ENCODE data around the gene INPP5A. TPM values are rescaled to one million over a fixed set of nuclear protein-coding genes. Genes with fewer than 3 reads are reported as not detected.
"Not testable (repeated sequence)": the region's sequence is repeated elsewhere in the genome, so short reads cannot be mapped to it uniquely, and the experiment has no call there.

Gene INPP5A
- total RNA-seq, 1 experiment from 2014 or later = 32.1 TPM

DNA sequence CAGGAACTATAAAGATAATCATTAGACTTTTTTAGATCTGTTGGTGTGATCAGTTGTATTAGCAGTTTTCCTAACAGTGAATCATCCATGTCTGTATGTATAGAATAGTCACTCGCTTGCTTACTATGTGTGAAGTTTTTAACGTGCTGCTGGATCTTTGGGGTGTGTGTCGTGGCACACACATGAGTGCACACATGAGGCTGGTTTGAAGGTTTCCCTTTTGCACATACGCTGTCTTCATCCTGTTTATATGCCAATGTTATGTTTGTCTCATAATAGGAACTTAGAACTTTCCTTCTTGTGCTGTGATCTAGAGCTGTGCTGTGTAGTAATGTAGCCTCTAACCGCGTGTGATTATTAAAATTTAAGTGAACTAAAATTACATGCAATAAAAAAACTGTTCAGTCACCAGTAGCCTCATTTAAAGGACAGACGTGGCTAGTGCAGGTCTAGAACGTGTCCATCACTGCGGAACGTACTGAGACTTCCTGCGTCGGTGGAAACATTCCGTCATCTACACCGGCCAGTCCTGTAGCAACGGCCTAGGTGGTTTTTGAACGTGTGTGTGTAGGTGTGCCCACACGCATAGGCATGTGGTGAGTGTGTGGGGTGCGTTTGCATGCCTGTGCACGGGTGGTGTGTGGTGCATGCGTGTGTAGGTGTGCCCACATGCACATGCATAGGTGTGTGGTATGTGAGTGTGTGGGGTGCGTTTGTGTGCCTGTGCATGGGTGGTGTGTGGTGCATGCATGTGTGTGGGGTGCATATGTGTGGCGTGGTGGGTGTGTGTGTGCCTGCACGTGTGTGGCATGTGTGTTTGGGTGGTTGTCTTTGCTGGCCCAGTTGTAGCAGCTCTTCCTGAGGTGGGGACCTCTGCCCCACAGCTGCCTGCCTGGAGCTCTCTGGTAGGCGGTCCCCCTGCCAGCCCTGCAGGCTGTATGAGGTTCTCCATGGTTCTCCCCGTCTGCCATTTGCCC is 56.6 kb downstream of the INPP5A start:
- DNase-seq (ENCODE audit: low read depth) = no peak

GRCh38 chr10:132595021-132595420 is 57.4 kb downstream of the INPP5A start:
- DNase-seq (ENCODE audit: low read depth) = no peak

DNA sequence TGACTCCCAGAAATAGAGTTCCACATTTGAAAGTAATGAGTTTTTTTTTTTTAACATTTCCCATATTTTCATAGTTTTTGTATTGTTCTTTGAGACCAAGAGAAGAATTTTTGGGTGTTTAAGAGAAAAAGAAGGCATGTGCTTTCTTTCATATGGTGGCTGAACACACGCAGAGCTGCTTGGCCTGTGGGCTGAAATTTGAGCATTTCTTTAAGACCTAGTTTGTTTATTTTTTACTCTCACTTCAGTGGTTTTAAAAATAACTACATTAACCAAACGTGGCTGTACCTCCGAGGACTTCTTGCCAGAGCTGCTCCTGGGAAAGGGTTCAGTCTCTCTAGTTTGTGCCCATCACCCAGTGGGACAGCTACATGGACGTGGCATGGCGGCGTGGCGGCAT is 58.3 kb downstream of the INPP5A start:
- DNase-seq (ENCODE audit: low read depth) = no peak

- DNase-seq (ENCODE audit: low read depth) = no peak
Measured at GRCh38 chr10:132596742-132597279, 59.2 kb downstream of the INPP5A start.

GRCh38 chr10:132597654-132598053 is 60.1 kb downstream of the INPP5A start:
- DNase-seq (ENCODE audit: low read depth) = no peak

GRCh38 chr10:132599023-132599618 is 61.5 kb downstream of the INPP5A start:
- not testable (repeated sequence) for DNase-seq (ENCODE audit: low read depth)

- no peak for DNase-seq (ENCODE audit: low read depth)
Measured at GRCh38 chr10:132599732-132600131, 62.1 kb downstream of the INPP5A start.

- no peak for DNase-seq (ENCODE audit: low read depth)
Measured at GRCh38 chr10:132600416-132600815, 62.8 kb downstream of the INPP5A start.

- no peak for DNase-seq (ENCODE audit: low read depth)
Measured at GRCh38 chr10:132601567-132601966, 64.0 kb downstream of the INPP5A start.

DNA sequence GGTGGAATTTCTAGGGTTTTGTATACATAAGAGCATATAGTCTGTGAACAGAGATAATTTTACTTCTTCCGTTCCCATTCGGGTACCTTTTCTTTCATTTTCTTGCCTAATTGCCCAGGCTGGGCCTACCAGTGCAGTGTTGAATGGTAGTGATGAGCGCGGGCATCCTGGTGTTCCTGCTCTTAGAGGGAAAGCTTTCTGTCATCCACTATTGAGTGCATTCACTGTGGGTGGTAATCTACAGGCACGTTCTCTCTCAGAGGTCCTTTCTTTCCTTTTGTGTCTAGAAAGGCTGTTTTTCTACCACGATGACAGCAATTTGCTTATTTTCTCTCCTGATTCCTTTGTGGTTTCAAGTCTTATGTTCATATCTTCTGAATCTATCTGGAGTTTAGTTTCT is 65.0 kb downstream of the INPP5A start:
- no peak for DNase-seq (ENCODE audit: low read depth)

DNA sequence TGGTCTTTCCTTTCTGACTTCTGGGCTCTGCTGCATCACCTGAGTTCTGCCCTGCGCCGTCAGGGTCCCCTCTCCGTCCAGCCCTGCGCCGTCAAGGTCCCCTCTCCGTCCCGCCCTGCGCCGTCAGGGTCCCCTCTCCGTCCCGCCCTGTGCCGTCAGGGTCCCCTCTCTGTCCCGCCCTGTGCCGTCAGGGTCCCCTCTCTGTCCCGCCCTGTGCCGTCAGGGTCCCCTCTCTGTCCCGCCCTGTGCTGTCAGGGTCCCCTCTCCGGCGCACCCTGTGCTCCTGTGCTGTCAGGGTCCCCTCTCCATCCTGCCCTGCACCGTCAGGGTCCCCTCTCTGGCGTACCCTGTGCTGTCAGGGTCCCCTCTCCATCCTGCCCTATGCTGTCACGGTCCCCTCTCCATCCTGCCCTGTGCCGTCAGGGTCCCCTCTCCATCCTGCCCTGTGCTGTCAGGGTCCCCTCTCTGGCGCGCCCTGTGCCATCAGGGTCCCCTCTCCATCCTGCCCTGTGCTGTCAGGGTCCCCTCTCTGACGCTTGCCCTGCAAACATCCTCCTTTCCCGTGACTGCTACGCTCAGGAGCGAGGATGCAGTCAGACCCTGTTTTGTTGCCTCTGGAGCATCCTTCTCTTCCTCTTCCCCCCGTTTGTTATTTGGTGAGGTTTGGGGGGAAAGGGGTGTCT is 66.4 kb downstream of the INPP5A start:
- no peak for DNase-seq (ENCODE audit: low read depth)

GRCh38 chr10:132604686-132605085 is 67.1 kb downstream of the INPP5A start:
- DNase-seq (ENCODE audit: low read depth) = no peak

- no peak for DNase-seq (ENCODE audit: low read depth)
Measured at GRCh38 chr10:132605390-132605789, 67.8 kb downstream of the INPP5A start.

- DNase-seq (ENCODE audit: low read depth) = no peak
Measured at GRCh38 chr10:132606031-132606491, 68.5 kb downstream of the INPP5A start.

- DNase-seq (ENCODE audit: low read depth) = no peak
Measured at GRCh38 chr10:132606536-132607316, 69.1 kb downstream of the INPP5A start.

DNA sequence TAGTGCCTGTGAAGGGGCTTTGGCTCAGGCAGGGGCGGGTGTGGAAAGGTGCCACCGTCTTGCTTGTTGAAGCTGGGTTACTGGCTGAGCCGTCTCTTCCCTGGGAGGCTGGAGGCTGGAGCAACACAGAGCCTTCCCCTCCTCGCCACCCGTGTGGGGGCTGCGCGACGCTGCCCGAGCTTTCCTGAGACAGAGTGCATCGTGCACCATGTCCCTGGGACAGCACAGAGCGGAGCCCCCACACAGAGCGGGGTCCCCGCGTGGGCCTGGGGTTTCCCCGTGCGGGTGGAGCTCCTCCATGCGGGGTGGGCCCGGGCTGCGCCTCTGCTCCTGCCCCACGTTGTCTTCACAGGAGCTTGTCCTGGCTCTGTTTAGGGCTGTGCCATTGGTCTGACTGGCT is 69.9 kb downstream of the INPP5A start:
- no peak for DNase-seq (ENCODE audit: low read depth)

DNA sequence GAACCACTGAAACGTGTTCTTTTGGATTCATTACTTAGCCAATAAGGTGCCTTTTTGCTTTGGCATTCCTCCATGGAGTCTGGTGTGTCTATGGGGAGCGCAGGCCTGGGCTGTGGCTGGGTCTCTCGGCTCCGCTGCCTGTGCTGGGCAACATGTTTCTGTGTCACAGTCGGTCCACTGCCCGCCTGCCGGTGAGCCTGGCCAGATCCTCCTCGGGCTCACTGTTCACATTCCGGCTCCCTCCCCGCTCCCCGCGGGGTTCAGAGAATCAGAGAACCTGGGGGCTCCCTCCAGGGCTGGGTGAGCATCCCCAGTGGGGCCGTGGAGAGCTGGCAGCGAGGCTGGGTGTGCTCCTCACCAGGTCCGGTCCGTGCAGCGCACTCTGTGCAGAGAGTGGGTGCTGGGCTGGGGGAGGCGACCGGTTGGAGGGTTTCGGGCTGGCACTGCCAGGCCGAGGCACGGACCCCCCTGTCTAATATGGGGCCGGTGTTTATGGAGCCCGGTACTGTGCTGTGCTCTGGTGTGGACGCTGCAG is 70.4 kb downstream of the INPP5A start:
- DNase-seq (ENCODE audit: low read depth) = no peak

GRCh38 chr10:132608511-132609195 is 71.1 kb downstream of the INPP5A start:
- no peak for DNase-seq (ENCODE audit: low read depth)

- DNase-seq (ENCODE audit: low read depth) = no peak
Measured at GRCh38 chr10:132609211-132609610, 71.6 kb downstream of the INPP5A start.

- no peak for DNase-seq (ENCODE audit: low read depth)
Measured at GRCh38 chr10:132610071-132610701, 72.6 kb downstream of the INPP5A start.

All from Daoy (cell line).